HG02943 (cell line): ENCODE results near the gene FPGT.
"Not testable (repeated sequence)": the region's sequence is repeated elsewhere in the genome, so short reads cannot be mapped to it uniquely, and the experiment has no call there.

ENCODE experiments used
- ATAC-seq: cut with Tn5 transposase; IDR thresholded peaks from one replicate; pipeline ENCODE4 v1.9.1; 2021; ENCODE audit warnings: mild to moderate bottlenecking, low read depth, moderate library complexity; ENCODE audit not compliant: unreplicated experiment

FPGT gene

DNA sequence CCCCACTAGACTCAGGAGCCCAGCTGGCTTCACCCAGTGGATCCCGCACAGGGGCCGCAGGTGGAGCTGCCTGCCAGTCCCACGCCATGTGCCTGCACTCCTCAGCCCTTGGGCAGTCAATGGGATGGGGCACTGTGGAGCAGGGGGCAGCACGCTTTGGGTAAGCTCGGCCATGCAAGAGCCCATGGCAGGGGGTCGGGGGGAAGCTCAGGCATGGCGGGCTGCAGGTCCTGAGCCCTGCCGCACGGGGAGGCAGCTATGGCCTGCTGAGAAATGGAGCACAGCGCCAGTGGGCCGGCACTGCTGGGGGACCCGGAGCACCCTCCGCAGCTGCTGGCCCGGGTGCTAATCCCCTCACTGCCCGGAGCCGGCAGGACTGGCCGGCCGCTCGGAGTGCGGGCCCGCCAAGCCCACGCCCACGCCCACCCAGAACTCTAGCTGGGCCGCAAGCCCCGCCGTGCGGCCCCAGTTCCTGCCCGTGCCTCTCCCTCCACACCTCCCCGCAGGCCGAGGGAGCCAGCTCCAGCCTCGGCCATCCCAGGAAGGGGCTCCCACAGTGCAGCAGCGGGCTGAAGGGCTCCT, 55.3 kb downstream of the FPGT start:
- not testable (repeated sequence) for ATAC-seq
